Activated T-helper 9 cell treated with anti-CD3 and anti-CD28 coated beads, Interleukin-2, amount 50 U/mL, for 16 hours (primary cell): ENCODE data around the gene PARD6A.

ENCODE experiments used
- DNase-seq: peaks from one replicate; pipeline ENCODE4 v3.0.0-alpha.2; 2020; ENCODE audit warnings: low read depth

PARD6A gene

DNA sequence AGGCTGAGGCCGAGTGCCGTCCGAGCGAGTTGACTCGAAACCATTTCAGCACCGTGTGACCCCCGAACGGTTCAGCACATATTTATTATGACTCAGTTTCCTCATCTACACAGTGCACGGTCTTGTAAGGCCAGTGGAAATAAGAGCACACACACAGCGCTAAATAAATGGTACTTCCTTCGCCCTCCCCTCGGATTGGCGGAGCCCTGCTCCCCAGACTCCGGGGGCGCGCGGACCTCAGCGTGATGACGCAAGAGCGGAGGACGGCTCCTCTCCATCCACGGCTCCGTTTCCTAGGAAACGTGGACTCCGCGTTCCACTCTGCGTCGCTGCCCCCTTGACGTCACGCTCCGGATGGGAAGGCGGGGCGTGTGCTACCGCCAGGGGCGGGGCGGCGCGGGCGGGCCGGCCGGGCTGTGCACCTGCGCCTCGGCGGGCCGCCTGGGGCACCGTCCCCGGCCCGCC, at the start of gene PARD6A:
Gene PARD6A (plus strand): TSS at position 397 of the 465 bp plus-strand sequence. CDS start 79 bp downstream, outside the sequence.
- DNase-seq, result peak; percentile 92

DNA sequence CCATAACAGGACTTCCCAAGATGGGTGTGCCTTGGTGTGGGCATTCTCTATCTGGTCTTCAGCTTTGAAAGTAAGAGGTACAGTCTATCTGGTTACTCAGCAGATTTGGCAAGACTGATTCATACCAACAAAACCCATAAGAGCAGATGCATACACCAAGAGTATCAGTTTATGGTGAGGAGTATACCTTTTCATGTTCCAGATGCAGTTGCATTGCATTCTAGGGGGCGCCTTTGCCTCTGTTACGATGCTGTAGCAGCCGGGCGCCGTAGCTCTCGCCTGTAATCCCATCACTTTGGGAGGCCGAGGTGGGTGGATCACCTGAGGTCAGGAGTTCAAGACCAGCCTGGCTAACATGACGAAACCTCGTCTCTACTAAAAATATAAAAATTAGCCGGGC, 47.0 kb upstream of the PARD6A start:
- DNase-seq, result no peak

DNA sequence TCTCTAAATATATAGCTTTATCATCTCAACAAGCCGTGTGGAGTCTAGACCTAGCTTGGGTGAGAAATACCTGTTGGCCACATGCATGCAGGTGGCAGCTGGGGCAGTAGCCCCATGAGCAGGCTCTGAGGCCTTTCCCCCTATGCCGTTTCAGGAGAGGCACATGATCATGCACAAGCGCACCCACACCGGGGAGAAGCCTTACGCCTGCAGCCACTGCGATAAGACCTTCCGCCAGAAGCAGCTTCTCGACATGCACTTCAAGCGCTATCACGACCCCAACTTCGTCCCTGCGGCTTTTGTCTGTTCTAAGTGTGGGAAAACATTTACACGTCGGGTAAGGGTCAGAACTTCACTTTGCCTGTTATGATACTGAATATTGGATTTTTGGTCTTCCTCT, 32.5 kb upstream of the PARD6A start:
- no peak for DNase-seq

GRCh38 chr16:67632415-67633172, 28.2 kb upstream of the PARD6A start:
- no peak for DNase-seq

DNA sequence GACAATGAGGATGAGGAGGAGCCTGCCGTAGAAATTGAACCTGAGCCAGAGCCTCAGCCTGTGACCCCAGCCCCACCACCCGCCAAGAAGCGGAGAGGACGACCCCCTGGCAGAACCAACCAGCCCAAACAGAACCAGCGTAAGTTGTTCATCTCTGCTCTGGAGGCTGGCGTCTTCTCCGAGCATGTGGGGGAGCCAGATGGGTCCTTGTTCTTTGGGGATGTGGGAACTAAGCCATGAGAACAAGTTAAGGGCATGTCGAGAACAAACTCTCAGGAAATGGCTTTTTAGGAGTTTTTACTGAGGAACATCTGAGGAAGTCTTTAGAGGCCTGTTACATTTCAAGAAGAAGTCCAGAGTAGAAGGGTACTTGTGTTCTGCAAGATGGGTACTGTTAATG, 24.0 kb upstream of the PARD6A start:
- no peak for DNase-seq

DNA sequence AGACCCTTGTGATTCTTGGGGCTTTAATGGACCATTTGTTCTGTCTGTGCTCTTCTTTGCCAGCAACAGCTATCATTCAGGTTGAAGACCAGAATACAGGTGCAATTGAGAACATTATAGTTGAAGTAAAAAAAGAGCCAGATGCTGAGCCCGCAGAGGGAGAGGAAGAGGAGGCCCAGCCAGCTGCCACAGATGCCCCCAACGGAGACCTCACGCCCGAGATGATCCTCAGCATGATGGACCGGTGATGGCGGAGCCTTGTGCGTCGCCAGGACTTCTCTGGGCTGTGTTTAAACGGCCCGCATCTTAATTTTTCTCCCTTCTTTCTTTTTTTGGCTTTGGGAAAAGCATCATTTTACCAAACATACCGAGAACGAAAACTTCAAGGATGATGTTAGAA, 23.1 kb upstream of the PARD6A start:
- no peak for DNase-seq

GRCh38 chr16:67641779-67642708, 18.7 kb upstream of the PARD6A start:
- DNase-seq, result no peak

- no peak for DNase-seq
These were observed 16.7 kb upstream of the PARD6A start for GRCh38 chr16:67644038-67644437.

- DNase-seq, result no peak
These were observed 15.2 kb upstream of the PARD6A start for GRCh38 chr16:67645397-67646121.

DNA sequence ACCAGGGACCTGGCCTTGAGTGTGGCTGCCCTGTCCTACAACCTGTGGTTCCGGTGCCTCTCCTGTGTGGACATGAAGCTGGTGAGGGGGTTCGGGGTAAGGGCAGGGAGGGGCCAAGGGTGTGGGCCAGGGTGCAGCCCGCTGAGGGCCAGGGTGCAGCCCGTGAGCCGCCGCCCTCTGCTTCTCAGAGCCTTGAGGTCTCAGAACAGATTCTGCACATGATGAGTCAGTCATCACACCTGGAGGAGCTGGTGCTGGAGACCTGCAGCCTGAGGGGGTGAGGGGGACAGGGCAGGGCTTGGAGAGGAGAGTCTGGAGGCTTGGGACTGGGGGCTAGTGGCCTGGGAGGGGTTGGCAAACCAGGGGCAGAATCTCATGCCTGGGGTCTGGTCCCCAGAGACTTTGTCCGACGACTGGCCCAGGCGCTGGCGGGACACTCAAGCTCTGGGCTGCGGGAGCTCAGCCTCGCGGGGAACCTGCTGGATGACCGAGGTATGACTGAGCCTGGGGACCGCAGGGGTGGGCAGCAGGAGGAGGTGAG, 13.6 kb upstream of the PARD6A start:
- DNase-seq, result no peak

GRCh38 chr16:67647681-67648080, 13.1 kb upstream of the PARD6A start:
- no peak for DNase-seq

DNA sequence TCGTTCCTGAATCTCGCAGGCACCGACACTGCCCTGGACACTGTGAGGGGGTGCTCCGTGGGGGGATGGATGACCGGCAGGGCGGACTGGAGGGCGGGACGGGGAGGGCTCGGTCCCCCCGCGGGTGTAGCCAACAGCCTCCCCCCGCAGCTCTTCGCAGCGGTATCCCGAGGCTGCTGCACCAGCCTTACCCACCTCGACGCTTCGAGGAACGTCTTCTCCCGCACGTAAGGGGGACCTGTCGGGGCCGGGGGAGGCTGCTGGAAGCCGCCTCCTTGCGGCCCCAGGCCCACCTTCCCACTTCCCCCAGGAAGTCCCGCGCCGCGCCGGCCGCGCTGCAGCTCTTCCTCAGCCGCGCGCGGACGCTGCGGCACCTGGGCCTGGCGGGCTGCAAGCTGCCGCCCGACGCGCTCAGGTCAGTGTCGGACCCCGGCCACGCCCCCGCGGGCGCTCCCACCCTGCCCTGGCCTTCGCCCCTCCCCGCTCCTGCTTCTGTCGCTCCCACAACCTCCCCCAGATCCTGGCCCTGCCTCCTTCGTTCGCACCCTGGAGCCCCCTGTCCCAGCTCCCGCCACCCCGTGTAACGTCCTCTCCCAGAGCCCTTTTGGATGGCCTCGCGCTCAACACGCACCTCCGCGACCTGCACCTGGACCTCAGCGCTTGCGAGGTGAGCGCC, 12.5 kb upstream of the PARD6A start:
- DNase-seq, result no peak

- no peak for DNase-seq
These were observed 11.9 kb upstream of the PARD6A start for GRCh38 chr16:67648764-67649407.

DNA sequence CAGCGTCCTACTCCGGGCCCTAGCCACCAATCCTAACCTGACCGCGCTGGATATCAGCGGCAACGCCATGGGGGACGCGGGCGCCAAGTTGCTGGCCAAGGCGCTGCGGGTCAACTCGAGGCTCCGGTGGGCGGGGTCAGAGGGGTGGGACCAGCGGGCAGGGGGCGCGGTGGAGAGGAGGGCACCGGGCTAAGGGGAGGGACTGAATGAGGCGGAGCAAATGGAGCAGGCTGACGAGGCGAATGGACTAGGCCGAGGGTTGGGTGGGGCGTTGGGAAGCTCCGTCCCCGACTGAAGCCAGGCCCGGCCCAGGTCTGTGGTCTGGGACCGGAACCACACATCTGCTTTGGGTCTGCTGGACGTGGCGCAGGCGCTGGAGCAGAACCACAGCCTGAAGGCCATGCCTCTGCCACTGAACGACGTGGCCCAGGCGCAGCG, 11.2 kb upstream of the PARD6A start:
- DNase-seq, result no peak

DNA sequence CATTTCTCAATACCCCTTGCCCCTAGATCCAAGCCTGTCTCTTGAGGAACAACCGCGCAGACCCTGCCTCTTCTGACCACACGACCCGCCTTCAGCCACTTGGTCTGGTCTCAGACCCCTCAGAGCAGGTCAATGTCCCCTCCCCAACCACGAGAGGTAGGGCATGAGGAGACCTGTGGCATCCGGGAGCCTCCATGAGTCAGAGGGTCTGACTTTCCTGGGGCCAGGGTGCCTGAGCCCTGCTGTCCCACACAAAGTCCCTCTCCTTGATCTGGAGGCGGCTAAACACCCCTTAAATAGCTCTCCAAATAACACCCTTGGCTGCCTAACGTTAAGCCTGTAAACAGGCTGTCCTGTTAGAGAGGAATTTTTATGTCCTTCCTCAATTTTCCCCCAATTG, 10.7 kb upstream of the PARD6A start:
- no peak for DNase-seq

- no peak for DNase-seq
These were observed 9.7 kb upstream of the PARD6A start for GRCh38 chr16:67651039-67651438.

GRCh38 chr16:67651847-67652246, 8.9 kb upstream of the PARD6A start:
- DNase-seq, result no peak

DNA sequence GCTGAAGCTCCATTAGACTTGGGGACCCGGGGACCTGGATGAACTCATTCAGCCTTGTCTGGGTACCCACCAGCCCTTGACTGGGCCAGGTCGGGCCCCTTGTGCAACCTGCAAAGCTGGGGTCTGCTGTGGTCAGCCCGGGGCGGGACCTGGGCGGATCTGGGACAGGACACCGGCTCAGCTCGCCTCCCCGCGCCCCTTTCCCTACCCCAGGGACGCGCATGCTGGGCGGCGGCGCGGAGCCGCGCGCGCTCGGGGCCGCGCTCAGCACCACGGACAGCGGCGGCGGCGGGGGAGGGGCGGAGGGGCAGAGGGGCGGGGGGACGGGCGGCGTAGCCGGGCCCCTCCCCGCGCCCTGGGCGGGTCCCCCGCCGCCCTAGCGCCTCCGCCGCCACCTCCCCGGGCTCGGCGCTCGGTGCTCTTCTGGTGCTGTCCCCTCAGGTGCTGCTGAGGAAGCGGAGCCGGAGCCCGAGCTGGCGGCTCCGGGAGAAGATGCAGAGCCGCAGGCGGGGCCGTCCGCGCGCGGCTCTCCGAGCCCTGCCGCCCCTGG, 8.1 kb upstream of the PARD6A start:
- no peak for DNase-seq

DNA sequence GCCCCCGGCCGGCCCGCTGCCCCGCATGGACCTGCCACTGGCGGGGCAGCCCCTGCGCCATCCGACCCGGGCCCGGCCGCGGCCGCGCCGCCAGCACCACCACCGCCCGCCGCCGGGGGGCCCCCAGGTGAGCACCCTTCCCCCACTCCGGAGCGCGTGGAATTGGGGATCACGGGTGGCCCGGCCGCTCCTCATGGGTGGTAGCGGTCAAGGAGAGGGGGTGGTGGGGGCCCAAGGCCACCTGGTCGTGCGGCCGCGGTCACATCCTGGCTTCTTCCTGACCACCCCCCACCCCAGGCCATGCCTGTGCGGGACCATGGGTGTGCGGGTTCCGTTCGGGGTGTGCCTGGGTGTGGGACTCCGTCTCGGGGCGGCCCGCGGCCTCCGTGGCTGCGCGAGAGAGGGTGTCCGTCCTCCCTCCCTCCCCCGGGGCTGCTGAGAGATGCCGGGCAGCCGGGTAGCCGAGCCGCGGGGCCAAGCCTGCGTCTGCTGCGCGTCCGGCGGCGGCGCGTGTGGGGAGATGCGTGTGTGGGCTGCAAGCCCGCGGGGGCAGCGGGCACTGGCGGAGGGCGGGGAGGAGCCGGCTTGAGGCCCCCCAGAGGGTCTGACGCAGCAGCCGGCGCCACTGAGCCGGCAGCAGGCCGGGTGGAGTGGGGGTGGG, 7.5 kb upstream of the PARD6A start:
- no peak for DNase-seq

DNA sequence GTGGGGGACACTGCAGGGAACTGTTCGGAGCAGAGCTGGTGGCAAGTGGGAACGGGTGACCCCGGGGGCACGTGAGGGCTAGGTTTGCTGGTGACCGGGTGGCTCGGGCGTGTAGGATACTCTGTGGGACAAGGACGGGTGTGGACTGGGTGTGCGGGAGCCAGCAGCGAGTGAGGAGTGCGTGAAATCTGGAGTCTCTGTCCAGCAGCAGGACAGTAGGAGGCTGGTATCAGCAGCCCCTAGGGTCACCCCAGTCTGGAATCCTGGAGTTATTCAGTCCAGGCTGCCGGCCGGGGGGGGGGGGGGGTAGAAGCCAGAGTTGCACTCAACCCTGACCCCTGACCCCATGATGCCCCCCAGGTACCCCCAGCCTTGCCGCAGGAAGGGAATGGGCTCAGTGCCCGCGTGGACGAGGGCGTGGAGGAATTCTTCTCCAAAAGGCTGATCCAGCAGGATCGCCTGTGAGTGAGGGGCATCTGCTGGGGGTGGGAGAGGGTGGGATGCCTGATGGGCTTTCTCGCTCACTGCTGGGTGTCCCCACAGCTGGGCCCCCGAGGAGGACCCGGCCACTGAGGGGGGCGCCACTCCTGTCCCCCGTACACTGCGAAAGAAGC, 6.9 kb upstream of the PARD6A start:
- no peak for DNase-seq
